ENCODE results near the gene CNNM2.

CNNM2 gene

DNA sequence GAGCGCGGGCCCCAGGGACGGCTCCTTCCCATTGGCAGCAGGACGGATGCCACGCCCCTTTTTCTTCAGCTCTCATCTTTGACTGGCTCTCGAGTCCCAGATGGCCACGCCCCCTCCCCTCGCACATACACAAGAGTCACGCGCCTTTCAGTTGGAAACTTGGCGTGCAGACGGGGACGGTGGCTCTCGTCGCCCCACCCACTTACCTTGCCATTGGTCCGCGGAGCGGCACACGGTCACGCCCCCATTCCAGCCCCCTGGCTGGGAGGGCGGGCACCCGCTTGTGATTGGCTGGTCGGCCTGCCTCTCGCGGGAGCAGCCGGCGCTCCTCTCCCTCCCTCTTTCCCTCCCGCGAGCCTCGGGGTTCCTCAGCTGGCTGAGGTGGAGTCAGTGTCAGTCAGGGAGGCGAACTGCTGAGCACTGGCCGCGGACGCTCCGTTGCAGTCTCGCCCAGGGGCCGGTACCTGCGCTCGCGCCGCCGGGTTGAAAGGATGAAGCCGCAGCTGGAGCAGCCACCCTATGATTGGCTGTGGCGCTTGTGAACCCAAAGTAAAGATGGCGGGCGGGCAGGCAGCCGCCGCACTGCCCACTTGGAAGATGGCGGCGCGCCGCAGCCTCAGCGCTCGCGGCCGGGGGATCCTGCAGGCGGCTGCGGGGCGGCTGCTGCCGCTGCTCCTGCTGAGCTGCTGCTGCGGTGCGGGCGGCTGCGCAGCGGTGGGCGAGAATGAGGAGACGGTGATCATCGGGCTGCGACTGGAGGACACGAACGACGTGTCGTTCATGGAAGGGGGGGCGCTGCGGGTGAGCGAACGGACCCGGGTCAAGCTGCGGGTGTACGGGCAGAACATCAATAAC lies at the start of gene CNNM2:
CNNM2 (plus strand) TSS at position 333 of the 855 bp plus-strand sequence; CDS start at position 520, 187 bp downstream.
- H3K4me3 ChIP-seq (replicated peaks; ENCODE audit: low read depth, low read length): peak within 1 kb of the TSS; percentile 88
- DNase-seq (ENCODE audit: low read depth): peak; percentile 100
- TF ChIP-seq, protein P1, sequence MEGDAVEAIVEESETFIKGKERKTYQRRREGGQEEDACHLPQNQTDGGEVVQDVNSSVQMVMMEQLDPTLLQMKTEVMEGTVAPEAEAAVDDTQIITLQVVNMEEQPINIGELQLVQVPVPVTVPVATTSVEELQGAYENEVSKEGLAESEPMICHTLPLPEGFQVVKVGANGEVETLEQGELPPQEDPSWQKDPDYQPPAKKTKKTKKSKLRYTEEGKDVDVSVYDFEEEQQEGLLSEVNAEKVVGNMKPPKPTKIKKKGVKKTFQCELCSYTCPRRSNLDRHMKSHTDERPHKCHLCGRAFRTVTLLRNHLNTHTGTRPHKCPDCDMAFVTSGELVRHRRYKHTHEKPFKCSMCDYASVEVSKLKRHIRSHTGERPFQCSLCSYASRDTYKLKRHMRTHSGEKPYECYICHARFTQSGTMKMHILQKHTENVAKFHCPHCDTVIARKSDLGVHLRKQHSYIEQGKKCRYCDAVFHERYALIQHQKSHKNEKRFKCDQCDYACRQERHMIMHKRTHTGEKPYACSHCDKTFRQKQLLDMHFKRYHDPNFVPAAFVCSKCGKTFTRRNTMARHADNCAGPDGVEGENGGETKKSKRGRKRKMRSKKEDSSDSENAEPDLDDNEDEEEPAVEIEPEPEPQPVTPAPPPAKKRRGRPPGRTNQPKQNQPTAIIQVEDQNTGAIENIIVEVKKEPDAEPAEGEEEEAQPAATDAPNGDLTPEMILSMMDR (IDR thresholded peaks at IDR 0.05; ENCODE audit: low read length, missing control alignments): no peak

DNA sequence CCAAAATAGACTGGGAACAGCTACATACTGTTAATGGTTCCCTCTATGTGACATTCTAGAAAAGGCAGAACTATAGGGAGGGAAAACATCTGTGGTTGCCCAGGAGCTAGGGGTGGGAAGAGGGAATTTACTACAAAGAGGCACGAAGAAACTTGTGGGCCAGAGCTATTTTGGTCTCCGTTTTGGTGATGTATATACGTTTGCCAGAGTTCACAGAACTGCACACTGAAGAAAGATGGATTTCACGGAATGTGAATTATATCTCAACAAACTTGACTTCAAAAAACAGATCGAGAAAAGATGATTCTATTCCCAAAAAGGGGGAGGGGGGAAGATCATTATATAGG lies 49.2 kb upstream of the CNNM2 start:
- H3K4me3 ChIP-seq (replicated peaks; ENCODE audit: low read depth, low read length): peak overlapping the region; percentile 48
- TF ChIP-seq, protein P1 (IDR thresholded peaks at IDR 0.05; ENCODE audit: low read length, missing control alignments): no peak
- no peak for DNase-seq (ENCODE audit: low read depth)

DNA sequence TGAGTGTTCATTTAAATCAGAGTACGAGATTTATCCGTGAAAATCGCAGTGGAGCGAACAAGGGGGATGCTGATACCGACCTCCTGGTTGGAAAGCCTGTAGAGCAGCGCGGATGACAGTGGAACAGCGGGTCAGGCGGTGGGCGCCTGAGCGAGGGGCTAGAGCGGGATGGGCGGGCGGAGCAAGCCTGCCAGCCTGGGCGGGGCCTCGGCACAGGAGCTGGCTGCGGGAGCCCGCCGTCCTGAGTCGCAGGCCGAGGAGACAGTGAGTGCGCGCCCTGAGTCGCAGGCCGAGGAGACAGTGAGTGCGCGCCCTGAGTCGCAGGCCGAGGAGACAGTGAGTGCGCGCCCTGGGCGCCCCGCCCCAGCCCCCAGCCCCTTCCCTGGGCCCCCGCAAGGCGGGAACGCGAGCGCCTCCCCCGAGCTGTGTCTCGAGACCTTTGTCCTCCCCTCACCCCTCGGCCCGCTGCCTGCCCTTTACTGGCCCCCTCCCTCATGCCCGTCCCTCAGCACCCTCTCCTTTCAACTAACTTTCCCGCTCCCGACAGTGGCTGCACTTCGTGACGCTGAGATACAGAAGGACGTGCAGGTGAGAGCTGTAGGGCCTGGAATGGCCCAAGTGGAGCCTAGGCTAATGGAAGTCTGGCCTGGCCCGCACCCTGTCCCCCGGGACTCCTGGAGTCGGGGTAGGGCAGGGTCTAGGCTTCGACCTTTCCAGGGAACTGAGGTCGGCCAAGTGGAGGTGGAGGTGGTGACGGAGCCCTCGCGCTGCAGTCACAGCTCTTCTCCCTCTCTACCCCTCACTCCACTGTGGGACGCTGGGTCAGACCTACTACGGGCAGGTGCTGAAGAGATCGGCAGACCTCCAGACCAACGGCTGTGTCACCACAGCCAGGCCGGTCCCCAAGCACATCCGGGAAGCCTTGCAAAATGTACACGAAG lies 48.6 kb upstream of the CNNM2 start, which contains the start of gene AS3MT:
AS3MT (plus strand) TSS at position 213 of the 941 bp plus-strand sequence; CDS start at position 336, 123 bp downstream.
- TF ChIP-seq, protein P1 (IDR thresholded peaks at IDR 0.05; ENCODE audit: low read length, missing control alignments): no peak
- DNase-seq (ENCODE audit: low read depth): no peak
- peak within 1 kb of the TSS; percentile 48 for H3K4me3 ChIP-seq (replicated peaks; ENCODE audit: low read depth, low read length)

DNA sequence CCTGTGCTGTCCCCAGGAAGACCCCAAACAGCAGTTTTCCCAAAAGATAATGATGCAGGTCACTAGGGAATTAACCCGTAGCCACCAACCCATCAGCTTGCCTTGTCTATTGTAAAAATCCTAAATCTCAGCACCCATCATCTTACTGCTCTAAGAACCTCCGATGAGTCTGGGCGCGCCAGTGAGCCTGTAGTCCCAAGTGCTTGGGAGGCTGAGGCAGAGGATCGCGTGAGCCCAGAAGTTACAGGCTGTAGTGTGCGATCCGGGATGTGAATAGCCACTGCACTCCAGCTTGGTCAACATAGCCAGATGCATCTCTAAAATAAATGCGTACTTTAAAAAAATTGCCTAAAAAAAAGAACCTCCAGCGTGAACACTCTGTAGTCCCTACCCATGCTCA lies 47.9 kb upstream of the CNNM2 start:
- H3K4me3 ChIP-seq (replicated peaks; ENCODE audit: low read depth, low read length): no peak overlapping the region
- DNase-seq (ENCODE audit: low read depth): no peak

DNA sequence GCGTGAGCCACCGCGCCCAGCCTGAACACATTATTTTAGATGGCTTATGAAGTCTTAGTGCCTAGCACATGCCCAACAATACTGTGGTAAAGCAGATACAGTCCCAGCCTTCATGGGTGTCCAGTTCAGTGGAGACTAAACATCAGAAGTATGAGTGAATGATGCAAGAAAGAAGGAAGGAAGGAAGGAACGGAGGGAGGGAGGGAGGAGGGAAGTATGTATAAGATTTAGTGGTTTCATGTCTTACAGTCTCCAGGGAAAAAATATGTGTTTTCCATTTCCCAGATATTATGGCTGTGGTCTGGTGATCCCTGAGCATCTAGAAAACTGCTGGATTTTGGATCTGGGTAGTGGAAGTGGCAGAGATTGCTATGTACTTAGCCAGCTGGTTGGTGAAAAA lies 45.9 kb upstream of the CNNM2 start:
- TF ChIP-seq, protein P1 (IDR thresholded peaks at IDR 0.05; ENCODE audit: low read length, missing control alignments): no peak
- H3K4me3 ChIP-seq (replicated peaks; ENCODE audit: low read depth, low read length): no peak overlapping the region
- no peak for DNase-seq (ENCODE audit: low read depth)

More for the DNA sequence above, 47.9 kb upstream of the CNNM2 start:
- TF ChIP-seq, protein P1 (IDR thresholded peaks at IDR 0.05; ENCODE audit: low read length, missing control alignments): no peak

DNA sequence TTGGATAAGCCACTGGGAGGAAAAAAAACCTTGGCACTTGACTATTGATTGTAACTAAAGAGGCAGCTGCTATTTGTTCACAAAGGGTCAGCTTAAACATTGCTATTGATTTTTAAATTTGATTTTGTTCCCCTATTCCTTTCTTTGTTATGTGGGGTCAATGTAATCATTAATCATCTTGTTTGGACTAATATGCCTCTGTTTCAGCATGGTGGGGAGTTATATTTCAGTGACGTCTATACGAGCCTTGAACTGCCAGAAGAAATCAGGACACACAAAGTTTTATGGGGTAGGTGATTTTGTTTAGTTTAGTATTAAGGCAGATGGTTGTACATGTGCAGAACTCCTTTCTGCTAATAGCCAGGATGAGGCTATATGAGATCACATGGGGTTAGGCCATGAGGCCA lies 41.3 kb upstream of the CNNM2 start:
- no peak overlapping the region for H3K4me3 ChIP-seq (replicated peaks; ENCODE audit: low read depth, low read length)
- TF ChIP-seq, protein P1 (IDR thresholded peaks at IDR 0.05; ENCODE audit: low read length, missing control alignments): no peak
- no peak for DNase-seq (ENCODE audit: low read depth)
